Measurements from ENCODE around the gene FHOD1. TPM values are rescaled to one million over a fixed set of nuclear protein-coding genes. Genes with fewer than 3 reads are reported as not detected.

Gene FHOD1
- total RNA-seq, 1 experiment from 2014 or later: 13.2 TPM

Other genes starting within 250 kb of the FHOD1 start
- gene CBFB, start 218.3 kb downstream of the FHOD1 start, total RNA-seq (2014; rRNA removed; shearing (Covaris generic)): 72.3 and 89.4 TPM in 2 replicates
- 21.7 and 26.4 TPM in 2 replicates for gene PHAF1, start 137.5 kb downstream of the FHOD1 start, total RNA-seq (2014; rRNA removed; shearing (Covaris generic))
- gene B3GNT9, start 96.5 kb downstream of the FHOD1 start, total RNA-seq (2014; rRNA removed; shearing (Covaris generic)): 63.0 and 65.1 TPM in 2 replicates
- 28.9 and 36.1 TPM in 2 replicates for gene TRADD, start 87.6 kb downstream of the FHOD1 start, total RNA-seq (2014; rRNA removed; shearing (Covaris generic))
- gene FBXL8, start 87.5 kb downstream of the FHOD1 start, total RNA-seq (2014; rRNA removed; shearing (Covaris generic)): 7.3 and 9.0 TPM in 2 replicates
- 5.8 and 10.9 TPM in 2 replicates for gene HSF4, start 82.7 kb downstream of the FHOD1 start, total RNA-seq (2014; rRNA removed; shearing (Covaris generic))
- gene NOL3, start 76.9 kb downstream of the FHOD1 start, total RNA-seq (2014; rRNA removed; shearing (Covaris generic)): 11.2 and 19.6 TPM in 2 replicates
- gene MATCAP1, start 63.5 kb downstream of the FHOD1 start, total RNA-seq (2014; rRNA removed; shearing (Covaris generic)): 15.6 and 17.5 TPM in 2 replicates
- 0.12 and 0.50 TPM in 2 replicates for gene EXOC3L1, start 57.3 kb downstream of the FHOD1 start, total RNA-seq (2014; rRNA removed; shearing (Covaris generic))
- gene E2F4, start 55.3 kb downstream of the FHOD1 start, total RNA-seq (2014; rRNA removed; shearing (Covaris generic)): 99.6 and 115 TPM in 2 replicates
- 0.24 and 0.48 TPM in 2 replicates for gene ELMO3, start 48.4 kb downstream of the FHOD1 start, total RNA-seq (2014; rRNA removed; shearing (Covaris generic))
- gene TMEM208, start 20.4 kb downstream of the FHOD1 start, total RNA-seq (2014; rRNA removed; shearing (Covaris generic)): 48.0 and 59.4 TPM in 2 replicates
- 0.03 and 0.29 TPM in 2 replicates for gene SLC9A5, start 1.5 kb upstream of the FHOD1 start, total RNA-seq (2014; rRNA removed; shearing (Covaris generic))
- gene PLEKHG4, start 32.1 kb upstream of the FHOD1 start, total RNA-seq (2014; rRNA removed; shearing (Covaris generic)): 0.14 TPM in 1 of 2 replicates, not detected in the other
- gene KCTD19, start 79.3 kb upstream of the FHOD1 start, total RNA-seq (2014; rRNA removed; shearing (Covaris generic)): not detected in 2 replicates
- gene LRRC36, start 79.3 kb upstream of the FHOD1 start, total RNA-seq (2014; rRNA removed; shearing (Covaris generic)): not detected in 2 replicates
- 0.31 TPM in 1 of 2 replicates, not detected in the other for gene TPPP3, start 146.0 kb upstream of the FHOD1 start, total RNA-seq (2014; rRNA removed; shearing (Covaris generic))
- 18.2 and 24.3 TPM in 2 replicates for gene ZDHHC1, start 169.0 kb upstream of the FHOD1 start, total RNA-seq (2014; rRNA removed; shearing (Covaris generic))
- 0.93 TPM in 1 of 2 replicates, not detected in the other for gene HSD11B2, start 183.6 kb upstream of the FHOD1 start, total RNA-seq (2014; rRNA removed; shearing (Covaris generic))
- 66.8 and 77.5 TPM in 2 replicates for gene ATP6V0D1, start 233.7 kb upstream of the FHOD1 start, total RNA-seq (2014; rRNA removed; shearing (Covaris generic))
- gene AGRP, start 236.1 kb upstream of the FHOD1 start, total RNA-seq (2014; rRNA removed; shearing (Covaris generic)): not detected in 2 replicates

Measured in A172 (cell line).